Mesothelial cell of epicardium (in vitro differentiated cells): ENCODE data around the gene TXNDC16. TPM values are rescaled to one million over a fixed set of nuclear protein-coding genes. Genes with fewer than 3 reads are reported as not detected.

ENCODE experiments used
- DNase-seq, 2 experiments: peaks; one replicate each; pipeline ENCODE4 v3.0.0; 2021; ENCODE audit warnings: low spot score in 2 of 2; ENCODE audit not compliant: unreplicated experiment in 2 of 2
- H3K27ac Mint-ChIP-seq: 2 replicates; pipeline ENCODE4 v1.8.0; 2021; ENCODE audit warnings: mixed read lengths
- H3K27me3 Mint-ChIP-seq: 2 replicates; pipeline ENCODE4 v1.8.0; 2021; ENCODE audit warnings: low read depth, mixed read lengths
- H3K36me3 Mint-ChIP-seq: 2 replicates; pipeline ENCODE4 v1.8.0; 2021; ENCODE audit warnings: mixed read lengths
- H3K4me1 Mint-ChIP-seq: 2 replicates; pipeline ENCODE4 v1.8.0; 2021; ENCODE audit warnings: mixed read lengths
- H3K4me3 Mint-ChIP-seq: 2 replicates; pipeline ENCODE4 v1.8.0; 2021; ENCODE audit warnings: mild to moderate bottlenecking, moderate library complexity, mixed read lengths
- H3K9me3 Mint-ChIP-seq: 2 replicates; pipeline ENCODE4 v1.8.0; 2021; ENCODE audit warnings: mixed read lengths
- total RNA-seq: library from RNA; stranded (reverse); gene quantifications from 3 replicates; pipeline ENCODE4 v1.2.1, GENCODE V29; 2021
- TF ChIP-seq, protein P1 (sequence below): fragments of 200-600 bp; sonication (generic); IDR thresholded peaks from one replicate; pipeline ENCODE4 v1.5.0; 2021; ENCODE audit warnings: antibody characterized with exemption; ENCODE audit not compliant: unreplicated experiment

The TXNDC16 gene
- total RNA-seq, 1 donor from 2014 or later, result 12.7 TPM

DNA sequence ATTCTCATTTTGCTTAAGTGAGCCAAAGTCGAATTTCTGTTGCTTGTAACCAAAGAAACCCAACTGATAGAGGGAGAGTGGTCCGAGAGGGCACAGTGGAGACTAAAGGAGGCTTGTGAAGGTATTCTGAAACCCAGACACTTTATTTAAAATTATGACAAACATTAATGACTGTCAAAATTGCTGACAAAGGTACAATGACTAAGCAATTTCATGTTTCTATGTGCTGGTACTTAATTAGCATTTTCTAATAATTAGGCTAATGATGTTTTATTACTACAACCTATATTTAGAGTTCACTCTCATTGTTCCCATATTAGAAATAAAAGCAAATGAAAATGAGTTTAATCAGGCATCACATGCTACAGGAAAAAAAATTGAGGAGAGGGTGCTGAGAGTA, 121.8 kb downstream of the TXNDC16 start:
- H3K9me3 Mint-ChIP-seq, result no peaks in the 10 kb centered on the region
- H3K4me3 Mint-ChIP-seq, result no peak overlapping the region
- H3K27me3 Mint-ChIP-seq, result no peaks in the 10 kb centered on the region
- no peak overlapping the region for H3K27ac Mint-ChIP-seq
- H3K36me3 Mint-ChIP-seq, result peaks cover 3% of the 10 kb centered on the region
- DNase-seq, result no peak
- TF ChIP-seq, protein P1, sequence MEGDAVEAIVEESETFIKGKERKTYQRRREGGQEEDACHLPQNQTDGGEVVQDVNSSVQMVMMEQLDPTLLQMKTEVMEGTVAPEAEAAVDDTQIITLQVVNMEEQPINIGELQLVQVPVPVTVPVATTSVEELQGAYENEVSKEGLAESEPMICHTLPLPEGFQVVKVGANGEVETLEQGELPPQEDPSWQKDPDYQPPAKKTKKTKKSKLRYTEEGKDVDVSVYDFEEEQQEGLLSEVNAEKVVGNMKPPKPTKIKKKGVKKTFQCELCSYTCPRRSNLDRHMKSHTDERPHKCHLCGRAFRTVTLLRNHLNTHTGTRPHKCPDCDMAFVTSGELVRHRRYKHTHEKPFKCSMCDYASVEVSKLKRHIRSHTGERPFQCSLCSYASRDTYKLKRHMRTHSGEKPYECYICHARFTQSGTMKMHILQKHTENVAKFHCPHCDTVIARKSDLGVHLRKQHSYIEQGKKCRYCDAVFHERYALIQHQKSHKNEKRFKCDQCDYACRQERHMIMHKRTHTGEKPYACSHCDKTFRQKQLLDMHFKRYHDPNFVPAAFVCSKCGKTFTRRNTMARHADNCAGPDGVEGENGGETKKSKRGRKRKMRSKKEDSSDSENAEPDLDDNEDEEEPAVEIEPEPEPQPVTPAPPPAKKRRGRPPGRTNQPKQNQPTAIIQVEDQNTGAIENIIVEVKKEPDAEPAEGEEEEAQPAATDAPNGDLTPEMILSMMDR, result no peak
- H3K4me1 Mint-ChIP-seq, result no peaks in the 10 kb centered on the region

DNA sequence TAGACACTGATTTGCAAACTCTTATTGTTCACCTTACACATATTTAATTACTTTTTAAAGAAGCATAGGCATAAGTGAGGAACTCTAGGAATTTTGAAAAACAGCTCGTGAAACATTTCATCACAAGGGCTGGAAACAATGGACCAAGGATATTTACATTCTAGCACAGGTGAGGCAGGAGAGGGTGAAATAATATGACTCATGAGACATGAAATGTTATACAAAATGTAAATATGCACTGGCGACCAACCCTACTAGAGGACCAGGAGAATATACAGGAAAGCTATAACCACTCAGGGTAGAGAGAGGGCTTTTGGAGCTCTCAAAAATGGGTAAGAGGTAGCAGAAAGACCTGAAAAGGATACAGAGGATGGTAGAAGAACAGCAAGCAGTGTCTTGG, 122.9 kb downstream of the TXNDC16 start:
- H3K4me1 Mint-ChIP-seq, result no peaks in the 10 kb centered on the region
- H3K27me3 Mint-ChIP-seq, result no peaks in the 10 kb centered on the region
- peaks cover 3% of the 10 kb centered on the region for H3K36me3 Mint-ChIP-seq
- TF ChIP-seq, protein P1, result no peak
- no peaks in the 10 kb centered on the region for H3K9me3 Mint-ChIP-seq
- no peak overlapping the region for H3K4me3 Mint-ChIP-seq
- no peak for DNase-seq
- H3K27ac Mint-ChIP-seq, result no peak overlapping the region

DNA sequence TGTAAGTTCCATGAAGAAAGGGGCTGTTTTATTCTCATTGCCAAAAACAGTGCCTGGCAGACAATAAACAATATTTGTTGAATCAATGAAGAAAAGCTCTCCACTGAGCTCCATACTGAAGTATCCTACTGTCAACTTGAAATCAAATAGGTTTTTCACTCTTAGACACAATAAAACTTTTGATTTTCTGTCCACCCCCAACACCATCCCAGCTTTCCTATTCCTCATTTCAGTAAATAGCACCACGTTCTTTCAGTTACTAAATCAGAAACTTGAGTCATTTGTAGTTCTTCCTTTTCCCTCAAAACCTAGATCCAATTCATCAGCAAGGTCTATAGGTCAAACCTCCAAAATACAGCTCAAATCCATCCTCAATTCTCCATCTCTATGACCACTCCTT, 124.8 kb downstream of the TXNDC16 start:
- no peaks in the 10 kb centered on the region for H3K9me3 Mint-ChIP-seq

DNA sequence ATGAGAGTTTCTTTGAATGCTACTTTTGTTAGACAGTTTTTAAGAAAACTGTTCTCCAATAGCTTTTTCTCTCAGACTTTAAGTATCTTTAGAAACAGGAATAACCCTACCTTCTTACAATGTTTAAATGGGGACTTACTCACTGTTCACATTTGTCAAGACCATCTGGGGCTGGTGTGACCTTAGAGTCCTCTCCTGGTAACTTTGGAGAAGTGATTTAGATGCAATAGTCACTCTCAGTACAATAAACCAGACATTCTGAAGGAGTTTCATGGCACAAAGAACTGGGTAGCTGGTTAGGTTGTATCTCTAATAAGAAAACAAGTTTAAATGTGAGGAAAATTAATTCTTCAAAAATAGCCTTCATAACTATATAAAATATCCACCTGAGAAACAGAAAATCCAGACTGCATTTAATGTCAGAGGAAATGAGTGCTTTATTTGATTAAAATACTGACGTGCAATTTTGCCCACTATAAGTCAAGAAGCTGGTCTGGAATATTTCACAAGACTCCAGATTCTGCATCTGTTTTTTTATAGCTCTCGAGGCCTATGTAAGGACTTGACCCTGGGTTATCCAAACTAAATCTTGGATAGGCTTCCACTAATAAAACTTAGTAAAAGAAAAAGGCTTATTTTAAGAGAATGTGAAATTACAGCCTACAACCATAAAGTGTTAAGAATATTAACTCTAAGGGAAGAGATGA, 129.5 kb downstream of the TXNDC16 start:
- no peak for DNase-seq
- Mint-ChIP-seq H3K4me1 (peaks cover 2% of the 10 kb centered on the region), H3K4me3 (no peak overlapping the region), H3K27me3 (no peaks in the 10 kb centered on the region), H3K27ac (no peak overlapping the region), H3K9me3 (no peaks in the 10 kb centered on the region), H3K36me3 (no peaks in the 10 kb centered on the region)
- TF ChIP-seq, protein P1, result no peak

More for the DNA sequence above, 124.8 kb downstream of the TXNDC16 start:
- TF ChIP-seq, protein P1, result no peak
- Mint-ChIP-seq H3K27me3 (no peaks in the 10 kb centered on the region), H3K4me3 (no peak overlapping the region), H3K36me3 (peaks cover 3% of the 10 kb centered on the region), H3K4me1 (peaks cover 2% of the 10 kb centered on the region), H3K27ac (no peak overlapping the region)
- DNase-seq, result no peak

DNA sequence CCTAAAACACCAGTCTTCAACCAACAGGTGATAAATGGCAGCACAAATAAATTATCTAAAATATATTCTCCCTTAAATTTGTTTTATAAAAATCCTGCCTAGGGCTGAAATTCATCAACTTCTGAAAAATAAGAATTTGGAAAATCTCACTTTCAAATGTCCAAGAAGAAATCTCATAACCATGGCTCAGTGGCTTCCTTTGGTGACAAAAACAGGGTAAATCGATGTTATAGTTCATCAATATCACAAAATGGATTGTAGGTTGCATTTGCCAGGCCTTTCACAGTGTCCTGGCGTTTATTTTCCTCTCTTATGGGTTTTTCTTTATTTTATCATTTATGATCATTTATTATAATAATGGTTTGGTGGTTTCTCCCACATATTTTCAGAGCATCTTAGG, 135.2 kb downstream of the TXNDC16 start:
- no peak overlapping the region for H3K4me3 Mint-ChIP-seq
- H3K36me3 Mint-ChIP-seq, result no peaks in the 10 kb centered on the region
- H3K27ac Mint-ChIP-seq, result no peak overlapping the region
- TF ChIP-seq, protein P1, result no peak
- H3K4me1 Mint-ChIP-seq, result peaks cover 14% of the 10 kb centered on the region
- no peaks in the 10 kb centered on the region for H3K9me3 Mint-ChIP-seq
- DNase-seq, result no peak
- no peaks in the 10 kb centered on the region for H3K27me3 Mint-ChIP-seq
